ENCODE results near the gene SF3B1. TPM values are rescaled to one million over a fixed set of nuclear protein-coding genes. Genes with fewer than 3 reads are reported as not detected.
"Not testable (repeated sequence)": the region's sequence is repeated elsewhere in the genome, so short reads cannot be mapped to it uniquely, and the experiment has no call there.

Gene SF3B1
- polyA plus RNA-seq, 1 donor (not counting 4 experiments of a cell fraction or from before 2014, with no cell fraction given): 322 TPM

- Histone ChIP-seq H2AFZ (ENCODE audit: control insufficient read depth, low read length) (no peak overlapping the region), H4K20me1 (ENCODE audit: control insufficient read depth, extremely low read depth, insufficient read depth, low read length) (no peaks in the 10 kb centered on the region), H3K27me3 (ENCODE audit: control insufficient read depth, extremely low read depth, insufficient read depth, low read length) (no peaks in the 10 kb centered on the region), H3K4me3 (ENCODE audit: control insufficient read depth in 2 of 3, extremely low read depth in 1 of 3, insufficient read depth in 2 of 3, low read depth in 1 of 3, low read length in 3 of 3) (no peak overlapping the region), H3K9me1 (ENCODE audit: control insufficient read depth, extremely low read depth, insufficient read depth, low read length) (no peaks in the 10 kb centered on the region), H3K79me2 (ENCODE audit: control insufficient read depth, insufficient read depth, low read length) (no peaks in the 10 kb centered on the region), H3K36me3 (ENCODE audit: control insufficient read depth in 2 of 2, extremely low read depth in 1 of 2, insufficient read depth in 2 of 2, low read length in 2 of 2) (no peaks in the 10 kb centered on the region), H3K4me2 (ENCODE audit: control insufficient read depth, extremely low read depth, insufficient read depth, low read depth, low read length) (no peak overlapping the region), H3K4me1 (ENCODE audit: control insufficient read depth, extremely low read depth, insufficient read depth, low read length) (no peaks in the 10 kb centered on the region), H3K9ac (ENCODE audit: control insufficient read depth, extremely low read depth, insufficient read depth, low read length) (no peak overlapping the region), H3K9me3 (ENCODE audit: control insufficient read depth, low read depth, low read length) (no peaks in the 10 kb centered on the region), H3K27ac (ENCODE audit: control insufficient read depth, insufficient read depth, low read length) (no peak overlapping the region)
- no peak for FAIRE-seq
- dilution Hi-C loops (cut with MboI; ENCODE audit: extremely low pct_ligation_motif_present, low sequenced_read_pairs): no loop called here
- no peak for DNase-seq (ENCODE audit: low read depth, low spot score)
- TF ChIP-seq CTCF (optimal IDR thresholded peaks at IDR 0.05 in 1 of 3, IDR thresholded peaks at IDR 0.05 in 1 of 3, conservative IDR thresholded peaks at IDR 0.05 in 1 of 3; ENCODE audit: extremely low read depth in 1 of 3, insufficient read depth in 2 of 3, low read length in 3 of 3): no peak
Measured at GRCh38 chr2:197377670-197378069, 57.2 kb downstream of the SF3B1 start.

- no peaks in the 10 kb centered on the region for H4K20me1 ChIP-seq (ENCODE audit: control insufficient read depth, extremely low read depth, insufficient read depth, low read length)
- H2AFZ ChIP-seq (ENCODE audit: control insufficient read depth, low read length): no peak overlapping the region
- TF ChIP-seq EZH2 (IDR thresholded peaks at IDR 0.05; ENCODE audit: low read length) (no peak), CTCF (optimal IDR thresholded peaks at IDR 0.05 in 1 of 3, IDR thresholded peaks at IDR 0.05 in 1 of 3, conservative IDR thresholded peaks at IDR 0.05 in 1 of 3; ENCODE audit: extremely low read depth in 1 of 3, insufficient read depth in 2 of 3, low read length in 3 of 3) (no peak)
- DNase-seq (ENCODE audit: low read depth, low spot score) (no peak), FAIRE-seq (no peak)
- H3K9me3 ChIP-seq (ENCODE audit: control insufficient read depth, low read depth, low read length): no peaks in the 10 kb centered on the region
- H3K27ac ChIP-seq (ENCODE audit: control insufficient read depth, insufficient read depth, low read length): no peak overlapping the region
- no peak overlapping the region for H3K4me2 ChIP-seq (ENCODE audit: control insufficient read depth, extremely low read depth, insufficient read depth, low read depth, low read length)
- no peaks in the 10 kb centered on the region for H3K27me3 ChIP-seq (ENCODE audit: control insufficient read depth, extremely low read depth, insufficient read depth, low read length)
- no peak overlapping the region for H3K9ac ChIP-seq (ENCODE audit: control insufficient read depth, extremely low read depth, insufficient read depth, low read length)
- no peaks in the 10 kb centered on the region for H3K79me2 ChIP-seq (ENCODE audit: control insufficient read depth, insufficient read depth, low read length)
- dilution Hi-C loops (cut with MboI; ENCODE audit: extremely low pct_ligation_motif_present, low sequenced_read_pairs): loop anchor here (25.0 kb wide), 1 partner anchor 185 kb away; no protein-coding TSS in a partner anchor
- H3K36me3 ChIP-seq (ENCODE audit: control insufficient read depth in 2 of 2, extremely low read depth in 1 of 2, insufficient read depth in 2 of 2, low read length in 2 of 2): no peaks in the 10 kb centered on the region
- H3K4me3 ChIP-seq (ENCODE audit: control insufficient read depth in 2 of 3, extremely low read depth in 1 of 3, insufficient read depth in 2 of 3, low read depth in 1 of 3, low read length in 3 of 3): no peak overlapping the region
- no peaks in the 10 kb centered on the region for H3K9me1 ChIP-seq (ENCODE audit: control insufficient read depth, extremely low read depth, insufficient read depth, low read length)
- H3K4me1 ChIP-seq (ENCODE audit: control insufficient read depth, extremely low read depth, insufficient read depth, low read length): no peaks in the 10 kb centered on the region
Measured at GRCh38 chr2:197372592-197372991, 62.2 kb downstream of the SF3B1 start.

DNA sequence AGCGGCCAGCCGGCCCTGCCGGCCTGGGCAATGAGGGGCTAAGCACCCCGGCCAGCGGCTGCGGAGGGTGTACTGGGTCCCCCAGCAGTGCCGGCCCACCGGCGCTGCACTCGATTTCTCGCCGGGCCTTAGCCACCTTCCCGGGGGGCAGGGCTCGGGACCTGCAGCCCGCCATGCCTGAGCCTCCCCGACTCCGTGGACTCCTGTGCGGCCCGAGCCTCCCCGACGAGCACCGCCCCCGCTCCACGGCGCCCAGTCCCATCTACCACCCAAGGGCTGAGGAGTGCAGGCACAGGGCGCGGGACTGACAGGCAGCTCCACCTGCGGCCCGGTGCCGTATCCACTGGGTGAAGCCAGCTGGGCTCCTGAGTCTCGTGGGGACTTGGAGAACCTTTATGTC lies 64.2 kb downstream of the SF3B1 start:
- H3K4me1 ChIP-seq (ENCODE audit: control insufficient read depth, extremely low read depth, insufficient read depth, low read length); H3K9ac ChIP-seq (ENCODE audit: control insufficient read depth, extremely low read depth, insufficient read depth, low read length); H3K79me2 ChIP-seq (ENCODE audit: control insufficient read depth, insufficient read depth, low read length); H3K9me3 ChIP-seq (ENCODE audit: control insufficient read depth, low read depth, low read length); H3K4me3 ChIP-seq (ENCODE audit: control insufficient read depth in 2 of 3, extremely low read depth in 1 of 3, insufficient read depth in 2 of 3, low read depth in 1 of 3, low read length in 3 of 3); DNase-seq (ENCODE audit: low read depth, low spot score); H3K27ac ChIP-seq (ENCODE audit: control insufficient read depth, insufficient read depth, low read length); H3K36me3 ChIP-seq (ENCODE audit: control insufficient read depth in 2 of 2, extremely low read depth in 1 of 2, insufficient read depth in 2 of 2, low read length in 2 of 2); H2AFZ ChIP-seq (ENCODE audit: control insufficient read depth, low read length); H3K4me2 ChIP-seq (ENCODE audit: control insufficient read depth, extremely low read depth, insufficient read depth, low read depth, low read length); H3K9me1 ChIP-seq (ENCODE audit: control insufficient read depth, extremely low read depth, insufficient read depth, low read length); FAIRE-seq; H3K27me3 ChIP-seq (ENCODE audit: control insufficient read depth, extremely low read depth, insufficient read depth, low read length); H4K20me1 ChIP-seq (ENCODE audit: control insufficient read depth, extremely low read depth, insufficient read depth, low read length): not testable (repeated sequence)
- dilution Hi-C loops (cut with MboI; ENCODE audit: extremely low pct_ligation_motif_present, low sequenced_read_pairs): loop anchor here (25.0 kb wide), 1 partner anchor 183 kb away; no protein-coding TSS in a partner anchor
